GM18520 (cell line): ENCODE data around the gene ZNF474.

Experiments
- ATAC-seq: cut with Tn5 transposase; IDR thresholded peaks from one replicate; pipeline ENCODE4 v1.9.1; 2021; ENCODE audit not compliant: unreplicated experiment

Gene ZNF474

DNA sequence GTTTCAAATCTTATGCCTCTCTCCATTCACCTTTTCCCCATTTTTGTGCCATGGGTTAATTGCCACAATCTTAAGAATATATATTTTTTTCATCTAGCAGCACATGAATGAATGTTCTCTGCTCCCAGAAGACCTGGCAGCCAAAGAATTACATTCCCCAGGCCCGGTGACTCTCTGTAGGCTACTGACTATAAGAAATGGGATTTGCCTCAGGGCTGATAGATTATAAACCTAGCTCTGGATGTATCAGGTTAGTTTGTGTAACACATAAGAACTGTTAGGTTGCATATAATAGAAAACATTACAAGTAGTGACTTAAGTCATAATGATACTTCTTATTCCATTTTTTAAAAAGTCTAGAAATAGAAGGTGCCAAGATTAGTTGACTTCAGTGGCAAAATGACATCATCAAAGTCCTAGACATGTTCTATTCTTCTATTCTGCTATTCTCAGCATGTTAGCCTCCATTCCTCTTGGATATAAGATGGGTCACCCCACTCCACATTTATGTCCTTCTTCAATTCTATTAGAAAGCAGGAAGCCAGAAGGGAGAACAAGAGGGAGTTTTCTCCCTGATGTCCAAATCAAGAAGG lies 10.9 kb upstream of the ZNF474 start:
- ATAC-seq = no peak

DNA sequence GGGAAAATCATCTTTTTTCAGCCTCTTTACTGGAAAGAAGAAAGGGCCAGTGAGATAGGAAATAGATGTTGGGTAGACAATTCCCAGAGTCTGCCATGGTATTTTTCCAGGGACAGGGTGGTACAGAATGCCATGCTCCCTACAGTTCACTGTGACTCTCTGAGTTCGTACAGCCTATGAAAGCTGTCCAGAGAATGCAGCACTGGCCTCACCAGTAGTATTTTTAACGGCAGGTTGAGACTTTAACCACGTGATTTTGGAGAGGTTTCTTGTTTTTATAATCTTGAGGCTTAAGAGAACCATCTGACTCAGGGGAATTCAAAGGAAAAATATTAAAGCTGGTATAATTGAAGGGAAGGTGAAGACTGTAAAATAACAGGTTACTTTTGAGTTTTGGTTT lies 10.1 kb upstream of the ZNF474 start:
- no peak for ATAC-seq

DNA sequence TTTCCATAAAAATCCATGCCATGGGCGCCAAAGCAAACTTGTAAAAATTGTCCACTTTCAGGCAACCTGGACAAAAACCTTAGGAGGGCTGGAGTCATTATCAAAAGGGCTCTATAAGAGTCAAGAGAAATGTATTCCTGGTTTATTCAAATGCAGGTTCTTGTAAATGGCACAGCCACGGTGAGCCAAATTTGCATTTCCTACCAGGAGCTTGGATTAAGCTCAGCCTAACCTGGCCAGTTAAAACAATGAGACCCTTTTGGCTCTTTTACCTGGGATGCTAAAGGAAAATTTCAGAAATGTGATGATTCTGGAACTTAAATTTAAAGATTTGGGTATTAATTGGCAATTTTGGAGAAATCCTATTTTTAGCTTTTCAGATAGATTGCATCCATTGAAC lies 8.9 kb upstream of the ZNF474 start:
- no peak for ATAC-seq

DNA sequence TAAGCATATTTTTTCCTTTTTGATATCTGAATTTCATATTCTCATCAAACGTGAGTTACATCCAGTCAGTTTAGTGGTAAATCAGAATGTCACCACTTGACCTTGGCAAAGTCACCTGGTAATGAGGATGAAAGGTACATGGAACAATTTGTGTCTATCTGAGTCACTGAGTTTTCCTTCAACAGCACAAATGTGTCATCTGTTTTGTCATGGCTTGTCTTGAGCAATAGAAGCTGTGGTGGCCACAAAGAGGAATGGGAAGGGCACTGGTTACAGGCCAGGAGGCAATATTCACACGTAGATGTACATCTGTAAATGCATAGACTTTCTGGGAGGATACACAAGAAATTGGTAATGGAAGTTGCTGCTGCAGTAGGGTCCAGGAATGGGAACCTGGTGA lies 8.4 kb upstream of the ZNF474 start:
- ATAC-seq = no peak

DNA sequence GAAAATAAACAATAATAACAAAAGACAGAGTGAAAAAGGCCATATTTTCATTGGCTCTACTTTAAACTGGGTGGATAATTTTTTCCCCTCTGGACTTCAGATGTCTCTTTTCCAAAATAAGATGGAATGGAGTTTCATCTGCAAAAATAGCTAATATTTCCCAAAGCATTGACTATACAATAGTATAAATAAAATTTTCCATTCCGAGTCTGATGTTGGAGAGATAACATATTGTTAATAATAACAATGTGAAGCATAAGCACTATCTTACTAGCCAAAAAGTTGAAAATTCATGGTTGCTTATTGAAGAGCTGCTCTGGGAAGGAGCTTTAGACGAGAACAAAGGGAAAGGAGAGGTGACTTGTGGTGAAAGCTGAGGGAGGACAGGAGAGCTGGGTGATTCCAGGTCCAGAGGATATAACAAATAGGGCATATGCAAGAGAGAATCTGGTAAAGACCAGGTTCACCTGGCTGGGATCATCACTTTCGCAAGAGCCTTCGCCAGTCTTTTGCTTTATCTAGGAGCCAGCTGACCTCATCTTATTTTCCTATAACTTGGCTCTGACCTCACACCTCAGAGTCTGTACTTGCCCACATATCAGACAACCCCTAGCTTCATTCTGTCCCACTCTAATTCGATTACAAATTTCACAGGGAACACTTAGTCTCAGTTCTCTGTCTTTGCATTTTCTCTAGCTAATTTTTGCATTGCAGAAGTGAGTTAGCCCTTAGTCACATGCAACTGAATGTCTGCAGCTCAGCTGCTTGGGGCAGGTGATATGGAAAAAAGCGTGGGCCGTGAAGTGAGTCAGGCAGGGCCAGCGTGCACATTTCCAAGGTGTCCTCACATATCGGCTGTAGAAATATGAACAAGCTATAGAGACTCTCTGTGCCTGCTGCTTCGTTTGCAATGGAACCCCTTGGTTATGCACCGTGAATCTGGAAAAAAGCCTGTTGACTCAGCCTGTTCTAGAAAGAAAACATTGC lies 7.6 kb upstream of the ZNF474 start:
- no peak for ATAC-seq

DNA sequence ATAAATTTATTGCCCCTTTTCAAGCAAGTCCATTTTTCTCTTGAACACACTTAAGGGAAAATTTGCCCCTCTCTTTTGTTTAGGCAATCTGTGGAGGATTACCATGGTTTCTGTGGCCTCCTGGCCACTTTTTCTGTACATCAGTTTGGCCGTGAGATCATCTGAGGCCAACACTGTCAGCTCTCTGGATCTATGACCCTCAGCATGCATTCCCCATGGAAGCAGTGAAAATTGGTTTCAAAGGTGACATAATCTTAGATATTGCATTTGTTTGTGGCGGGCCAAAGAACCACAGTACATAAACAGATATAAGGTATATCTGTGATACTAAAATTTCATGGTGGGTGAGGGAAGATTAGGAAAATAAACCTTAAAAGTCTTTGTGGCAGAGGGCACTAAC lies 4.6 kb upstream of the ZNF474 start:
- ATAC-seq = no peak

DNA sequence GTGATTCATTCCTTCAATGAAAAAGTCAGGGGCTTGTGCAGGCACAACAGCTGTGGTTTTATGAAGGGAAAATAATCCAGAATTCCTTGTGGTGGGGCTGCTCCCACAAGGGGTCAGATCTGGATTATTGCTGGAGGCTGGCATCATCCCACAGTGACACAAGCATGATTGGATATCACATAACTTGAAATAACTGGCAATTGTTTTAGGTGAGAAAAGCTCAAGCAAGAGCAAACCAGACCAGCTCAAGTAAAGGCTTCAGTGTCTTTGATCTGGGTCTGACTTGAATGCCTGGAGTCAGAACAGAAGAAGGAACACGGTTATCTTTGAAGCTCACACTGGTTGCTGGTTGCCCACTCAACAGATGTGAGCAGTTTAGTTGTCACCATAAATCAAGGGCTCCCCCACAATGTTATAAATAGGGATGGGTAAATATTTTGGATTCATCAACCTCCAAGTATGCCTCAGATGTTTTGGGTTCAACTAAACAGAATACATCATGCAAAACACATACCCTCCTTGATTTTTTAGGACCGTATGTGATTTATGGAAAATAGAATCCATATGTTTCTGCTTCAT lies 3.1 kb upstream of the ZNF474 start:
- no peak for ATAC-seq

DNA sequence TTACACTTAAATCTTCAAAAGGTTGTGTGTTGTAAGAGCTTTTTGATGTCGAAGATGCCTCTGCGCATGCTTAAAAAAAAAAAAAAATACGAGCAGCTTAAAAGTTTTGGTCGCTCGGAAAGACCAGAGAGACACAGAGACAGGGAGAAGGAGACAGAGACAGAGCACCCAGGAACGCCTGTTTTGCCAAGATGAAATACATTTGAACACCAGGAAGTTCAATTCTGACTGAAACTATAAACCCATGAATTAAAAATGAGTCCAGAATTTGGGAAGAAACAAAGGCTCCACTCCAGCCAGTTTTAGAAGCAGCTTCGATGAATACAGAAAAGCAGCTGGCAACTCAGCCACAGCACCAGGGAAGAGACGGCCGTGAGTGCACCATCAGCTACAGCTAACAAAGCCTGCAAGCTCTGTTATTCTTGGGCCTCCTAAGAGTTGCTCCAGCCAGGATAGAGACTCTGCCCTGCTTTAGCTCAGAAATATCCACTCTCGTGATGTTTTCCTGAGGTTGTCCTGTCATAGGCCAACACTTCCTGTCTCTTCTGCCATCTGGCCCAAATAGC lies 2.5 kb upstream of the ZNF474 start:
- ATAC-seq = no peak

DNA sequence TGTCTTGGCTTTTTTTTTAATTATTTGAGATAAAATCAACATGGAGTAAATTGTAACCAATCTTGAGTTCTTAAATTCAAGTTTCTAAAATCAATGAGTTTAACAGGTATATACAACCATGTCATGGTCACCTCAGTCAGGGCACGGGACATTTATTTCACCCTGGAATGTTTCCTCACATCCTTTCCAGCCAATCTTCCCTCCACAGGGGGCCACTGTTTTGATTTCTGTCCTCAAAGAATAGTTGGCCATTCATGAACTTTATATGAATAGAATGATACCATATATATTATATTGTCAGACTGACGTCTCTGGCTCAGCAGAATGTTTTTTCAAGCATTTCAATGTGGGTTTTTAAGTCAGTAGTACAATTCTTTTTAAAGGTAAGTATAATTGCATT lies 806 bp downstream of the ZNF474 start:
- no peak for ATAC-seq

DNA sequence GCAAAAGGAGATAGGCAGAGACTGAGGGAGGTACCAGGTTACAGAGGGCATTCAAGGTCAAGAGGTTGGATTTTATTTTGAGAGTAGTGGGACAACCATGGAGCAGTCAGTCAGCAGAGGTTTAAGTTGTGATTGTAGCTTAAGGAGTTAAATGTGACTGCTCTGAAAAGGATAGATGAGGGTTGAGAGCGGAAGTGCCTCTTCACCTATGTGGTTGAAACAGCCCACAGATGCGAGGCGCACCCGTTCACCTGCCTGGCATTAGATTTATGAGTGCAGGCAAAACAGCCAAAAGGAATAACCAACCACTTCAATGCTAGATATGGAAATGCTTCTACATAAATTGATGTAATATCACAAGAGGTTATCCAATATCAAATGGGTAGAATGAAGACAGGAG lies 8.4 kb downstream of the ZNF474 start:
- ATAC-seq = no peak

DNA sequence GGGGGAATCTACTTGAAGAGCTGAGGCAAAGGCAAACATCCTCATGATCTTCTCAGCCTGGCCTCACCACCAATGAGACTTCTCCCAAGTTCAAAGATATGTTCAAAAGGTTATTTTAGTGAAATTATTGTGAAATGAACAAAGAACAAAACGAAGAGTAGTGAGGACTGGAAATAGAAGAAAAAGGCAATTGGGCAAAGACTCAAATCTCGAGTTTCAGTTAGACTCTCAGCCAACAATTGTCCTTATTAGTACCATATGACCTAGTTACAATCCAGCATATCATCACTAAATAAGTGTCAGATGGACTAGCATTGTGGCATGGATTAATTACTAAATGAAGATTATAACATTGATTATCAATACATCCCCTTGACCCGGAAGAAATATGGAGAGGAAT lies 9.0 kb downstream of the ZNF474 start:
- no peak for ATAC-seq

DNA sequence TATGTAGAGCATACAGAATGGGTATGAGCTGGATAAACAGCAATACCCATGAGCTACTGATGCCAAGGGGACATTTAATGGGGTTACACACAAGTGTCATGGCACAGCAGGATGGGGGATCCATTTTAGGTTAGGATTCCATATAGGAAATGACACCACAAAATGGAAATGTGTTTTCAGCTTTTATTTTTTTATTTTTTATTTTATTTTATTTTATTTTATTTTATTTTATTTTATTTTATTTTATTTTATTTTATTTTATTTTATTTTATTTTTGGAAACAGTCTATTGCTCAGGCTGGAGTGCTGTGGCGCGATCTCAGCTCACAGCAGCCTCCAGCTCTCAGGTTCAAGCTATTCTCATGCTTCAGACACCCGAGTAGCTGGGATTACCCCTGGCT lies 11.6 kb downstream of the ZNF474 start:
- ATAC-seq = no peak

DNA sequence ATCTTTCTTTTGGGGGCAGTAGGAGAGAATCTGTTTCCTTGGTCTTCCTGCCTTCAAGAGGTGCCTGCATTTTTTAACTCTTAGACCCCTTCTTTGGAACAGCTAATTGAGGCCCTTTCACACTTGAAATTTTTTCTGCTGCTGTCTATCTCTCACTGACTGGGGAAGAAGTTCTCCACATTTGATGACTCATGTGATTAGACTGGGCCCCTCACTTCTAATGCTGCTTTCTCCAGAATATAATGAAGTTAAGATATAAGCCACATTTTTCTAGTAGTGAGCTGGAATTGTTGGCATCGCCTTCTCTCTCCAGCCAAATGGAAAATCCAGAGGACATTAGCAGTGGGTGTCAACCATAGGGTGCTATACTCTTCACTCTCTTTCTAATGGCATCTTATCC lies 12.4 kb downstream of the ZNF474 start:
- ATAC-seq = no peak

DNA sequence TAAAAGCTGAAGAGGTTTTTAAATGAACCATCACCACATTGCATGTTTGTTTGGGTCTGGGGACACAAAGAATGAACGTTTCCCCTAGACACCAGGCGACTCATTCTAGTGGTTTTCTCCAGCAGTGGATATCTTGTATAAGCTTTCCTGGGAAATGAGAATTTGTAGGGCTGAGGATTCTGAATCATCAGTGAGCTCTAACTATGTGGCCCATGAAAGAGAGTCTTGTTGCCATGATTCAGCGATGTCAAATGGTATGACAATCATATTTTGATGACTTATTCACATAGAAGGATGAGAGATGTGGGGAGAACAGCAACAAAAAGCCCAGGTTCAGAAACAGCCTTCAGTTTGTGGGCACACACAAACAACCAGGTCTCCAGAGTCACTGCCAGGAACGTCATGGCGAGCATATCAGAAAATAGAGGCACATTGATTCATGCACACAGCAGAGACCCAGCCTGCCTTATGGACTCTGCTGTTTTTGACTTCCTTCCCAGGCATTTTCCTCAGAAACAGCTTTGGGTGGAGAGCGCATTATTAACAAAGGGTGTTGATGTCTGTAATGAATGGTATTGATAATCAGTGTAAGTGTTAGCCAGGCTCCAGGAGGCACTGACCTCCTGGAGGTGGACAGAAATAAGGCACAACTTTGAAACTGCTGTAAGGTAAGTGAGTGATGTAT lies 13.3 kb downstream of the ZNF474 start:
- ATAC-seq = no peak

DNA sequence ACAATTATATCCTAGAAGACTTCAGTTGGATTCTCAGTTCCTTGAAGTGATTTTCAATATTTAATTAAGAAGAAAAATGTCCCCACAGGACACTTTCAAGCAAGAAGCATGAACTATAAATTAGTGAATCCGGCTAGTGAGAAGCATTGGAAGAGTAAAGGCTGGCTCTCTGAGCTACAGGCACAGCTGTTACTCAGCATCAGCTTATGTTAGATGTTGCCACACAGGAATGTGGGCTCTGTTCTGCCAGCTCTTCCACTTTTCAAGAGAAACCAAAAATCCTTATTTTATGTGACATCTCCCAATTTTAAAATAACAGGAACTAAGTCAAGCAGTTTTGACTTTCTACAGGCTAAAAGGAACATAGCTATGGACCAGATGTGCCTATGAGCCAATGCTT lies 14.9 kb downstream of the ZNF474 start:
- no peak for ATAC-seq

DNA sequence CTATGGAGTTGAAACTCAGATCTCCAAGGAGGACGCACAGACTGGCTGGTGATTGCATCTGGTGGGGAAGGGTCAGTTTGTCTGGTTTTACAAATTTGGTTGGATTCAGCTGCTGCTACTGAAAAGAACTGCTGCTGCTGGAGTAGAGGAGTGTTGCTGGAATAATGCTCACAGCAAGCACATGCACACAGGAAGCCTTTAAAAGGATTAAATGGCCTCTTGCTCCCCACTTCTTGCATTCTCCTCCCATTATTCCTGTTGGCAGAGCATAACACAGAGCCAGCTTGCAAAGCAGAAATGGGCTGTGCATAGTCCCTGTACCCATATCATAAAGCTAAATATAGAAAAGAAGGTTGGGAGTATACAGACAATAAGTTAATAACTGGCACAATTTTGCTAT lies 16.6 kb downstream of the ZNF474 start:
- ATAC-seq = no peak

DNA sequence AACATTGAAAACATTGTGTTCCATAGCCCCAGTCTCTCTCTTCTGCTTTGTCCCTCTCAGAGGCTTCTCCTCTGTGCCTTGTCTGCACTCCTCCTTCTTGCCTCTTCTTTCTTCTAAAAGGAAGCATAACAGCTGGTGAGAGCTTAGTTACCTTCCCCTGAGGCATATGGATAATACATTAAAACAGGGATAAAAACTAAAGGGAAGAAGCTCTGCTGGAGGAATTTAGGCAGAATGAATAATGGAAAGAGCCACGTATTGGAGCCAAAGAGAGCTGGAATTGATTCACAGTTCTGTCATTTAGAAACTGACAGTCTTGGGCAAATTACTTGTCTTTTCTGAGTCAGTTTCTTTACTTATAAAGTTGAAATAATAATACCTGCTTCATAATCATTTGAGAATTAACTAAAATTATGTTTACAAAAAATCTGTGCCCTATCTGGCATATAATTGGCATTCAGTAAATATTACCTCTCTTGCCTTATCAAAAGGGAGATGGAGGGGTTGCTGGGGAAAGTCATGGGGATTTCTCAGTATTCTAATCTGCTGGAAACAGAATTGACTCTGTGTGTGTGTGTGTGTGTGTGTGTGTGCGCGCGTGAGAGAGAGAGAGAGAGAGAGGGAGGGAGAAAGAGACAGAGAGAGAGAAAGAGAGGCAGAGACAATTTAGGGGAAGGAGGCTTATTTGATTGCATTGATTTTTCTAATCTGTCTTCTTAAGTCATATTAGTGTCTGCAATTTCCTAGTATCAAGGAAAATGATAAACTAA lies 20.2 kb downstream of the ZNF474 start:
- ATAC-seq = no peak

DNA sequence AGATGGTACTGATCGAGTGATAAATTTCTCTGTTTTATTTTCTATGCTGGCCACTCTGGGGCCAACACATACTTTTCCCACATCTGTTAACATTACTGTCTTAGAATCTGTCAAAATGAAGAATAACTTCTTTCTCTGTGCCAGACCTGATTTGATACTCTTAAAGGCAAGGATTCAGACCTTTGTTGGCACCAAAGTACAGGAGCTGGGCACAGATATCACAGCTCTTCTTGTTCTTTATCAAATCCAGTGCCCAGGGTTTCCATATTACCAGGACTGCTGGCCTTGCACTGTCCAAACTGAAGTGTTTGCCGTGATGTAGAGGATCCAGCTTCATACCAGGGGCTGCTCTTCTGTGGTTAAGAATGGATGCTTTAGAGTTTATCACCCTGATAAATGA lies 20.9 kb downstream of the ZNF474 start:
- ATAC-seq = no peak

DNA sequence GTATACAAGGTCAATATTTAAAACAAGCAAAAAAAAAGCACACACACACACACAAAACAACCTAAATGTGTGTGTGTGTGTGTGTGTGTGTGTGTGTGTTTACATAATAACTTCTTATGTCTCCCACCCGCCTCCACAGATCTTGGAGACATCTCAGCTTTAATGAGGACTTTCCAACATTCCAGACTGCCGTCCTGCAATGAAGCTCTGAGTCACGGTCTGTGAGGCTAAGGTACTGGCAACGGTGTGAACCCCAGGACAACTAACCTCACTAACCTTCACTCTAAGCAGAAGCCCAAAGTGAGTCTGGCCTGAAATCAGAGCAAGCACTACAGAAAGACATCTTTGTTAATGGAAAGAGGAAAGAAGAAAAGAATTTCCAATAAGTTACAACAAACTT lies 22.3 kb downstream of the ZNF474 start:
- ATAC-seq = no peak

DNA sequence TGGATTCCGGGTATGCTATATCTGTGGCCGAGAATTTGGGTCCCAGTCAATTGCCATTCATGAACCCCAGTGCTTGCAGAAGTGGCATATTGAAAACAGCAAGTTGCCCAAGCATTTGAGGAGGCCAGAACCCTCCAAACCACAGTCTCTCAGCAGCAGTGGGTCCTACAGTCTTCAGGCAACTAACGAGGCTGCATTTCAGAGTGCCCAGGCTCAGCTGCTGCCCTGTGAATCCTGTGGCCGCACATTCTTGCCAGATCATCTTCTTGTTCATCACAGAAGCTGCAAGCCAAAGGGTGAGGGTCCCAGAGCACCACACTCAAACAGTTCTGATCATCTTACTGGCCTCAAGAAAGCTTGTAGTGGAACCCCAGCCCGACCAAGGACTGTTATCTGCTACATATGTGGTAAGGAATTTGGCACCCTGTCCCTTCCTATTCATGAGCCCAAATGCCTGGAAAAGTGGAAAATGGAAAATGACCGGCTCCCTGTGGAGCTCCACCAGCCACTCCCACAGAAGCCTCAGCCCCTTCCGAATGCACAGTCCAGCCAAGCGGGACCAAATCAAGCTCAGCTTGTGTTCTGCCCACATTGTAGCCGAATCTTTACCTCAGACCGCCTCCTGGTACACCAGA lies 23.0 kb downstream of the ZNF474 start:
- ATAC-seq = no peak
